ENCODE results near the gene CYB5R3. TPM values are rescaled to one million over a fixed set of nuclear protein-coding genes. Genes with fewer than 3 reads are reported as not detected.
"Not testable (repeated sequence)": the region's sequence is repeated elsewhere in the genome, so short reads cannot be mapped to it uniquely, and the experiment has no call there.

Gene CYB5R3
- total RNA-seq, 1 donor from 2014 or later, result 105 TPM

DNA sequence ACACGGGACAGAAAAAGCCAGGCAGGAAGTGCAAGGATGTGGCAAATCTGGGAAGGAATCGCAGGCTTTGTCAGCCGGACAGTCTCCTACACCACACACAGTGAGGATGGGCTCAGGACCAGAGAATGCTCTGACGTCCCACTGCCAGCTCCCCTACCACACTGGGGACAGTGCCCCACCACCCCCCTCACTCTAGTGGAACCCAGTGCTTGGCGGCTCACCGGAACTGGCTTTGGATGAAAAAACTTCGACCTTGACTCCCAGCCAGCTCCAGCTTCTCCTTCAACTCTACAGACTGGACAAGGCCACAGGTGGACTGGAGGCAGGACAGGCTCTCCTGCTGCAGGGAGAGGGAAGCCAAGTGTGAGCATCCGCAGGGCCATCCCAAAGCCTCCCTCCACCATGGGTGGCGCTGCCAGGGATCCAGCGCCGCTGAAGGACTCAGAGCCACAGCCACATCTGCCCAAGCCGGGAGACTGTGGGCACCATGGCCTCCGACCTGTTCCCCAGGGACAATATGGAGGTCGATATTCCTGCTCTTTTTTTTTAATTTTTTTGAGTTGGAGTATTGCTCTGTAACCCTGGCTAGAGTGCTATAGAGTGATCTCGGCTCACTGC, 71.5 kb downstream of the CYB5R3 start:
- H3K4me3 Mint-ChIP-seq, result peak overlapping the region; percentile 15
- no peak overlapping the region for H3K27ac Mint-ChIP-seq (ENCODE audit: unreplicated experiment)
- peaks cover 13% of the 10 kb centered on the region for H3K4me1 Mint-ChIP-seq
- DNase-seq (ENCODE audit: low read depth, low spot score), result no peak
- H3K9me3 Mint-ChIP-seq, result no peaks in the 10 kb centered on the region
- peaks cover 3% of the 10 kb centered on the region for H3K36me3 Mint-ChIP-seq (ENCODE audit: low read depth)
- no peaks in the 10 kb centered on the region for H3K27me3 Mint-ChIP-seq (ENCODE audit: low read depth)
- no peak for TF ChIP-seq CTCF (conservative IDR thresholded peaks at IDR 0.05)

DNA sequence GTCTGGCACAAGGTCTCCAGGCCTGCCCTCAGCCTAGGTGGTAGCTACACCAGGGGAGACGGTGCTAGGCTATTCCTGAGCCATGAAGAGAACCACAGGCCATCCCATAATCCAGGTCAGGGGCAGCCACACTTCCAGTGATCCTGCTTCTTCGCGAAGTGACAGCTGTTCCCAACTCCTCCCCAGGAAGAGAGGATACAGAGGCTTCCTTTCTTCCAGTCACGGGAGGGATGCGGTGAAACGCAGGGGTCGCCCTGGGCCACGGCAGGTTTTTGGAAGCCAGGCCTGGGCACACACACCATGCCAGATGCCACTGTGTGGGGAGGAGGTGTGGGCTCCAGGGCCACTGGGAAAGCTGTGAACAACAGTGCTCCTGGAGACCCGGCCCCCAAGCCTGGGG, 72.1 kb downstream of the CYB5R3 start:
- H3K4me3 Mint-ChIP-seq; H3K27me3 Mint-ChIP-seq (ENCODE audit: low read depth); H3K36me3 Mint-ChIP-seq (ENCODE audit: low read depth); DNase-seq (ENCODE audit: low read depth, low spot score); H3K9me3 Mint-ChIP-seq; H3K4me1 Mint-ChIP-seq: not testable (repeated sequence)
- H3K27ac Mint-ChIP-seq (ENCODE audit: unreplicated experiment), result peak overlapping the region; percentile 35

GRCh38 chr22:42575996-42576574, 73.1 kb downstream of the CYB5R3 start:
- not testable (repeated sequence) for DNase-seq (ENCODE audit: low read depth, low spot score); H3K27ac Mint-ChIP-seq (ENCODE audit: unreplicated experiment); H3K4me3 Mint-ChIP-seq; H3K27me3 Mint-ChIP-seq (ENCODE audit: low read depth); H3K9me3 Mint-ChIP-seq; H3K36me3 Mint-ChIP-seq (ENCODE audit: low read depth); H3K4me1 Mint-ChIP-seq

DNA sequence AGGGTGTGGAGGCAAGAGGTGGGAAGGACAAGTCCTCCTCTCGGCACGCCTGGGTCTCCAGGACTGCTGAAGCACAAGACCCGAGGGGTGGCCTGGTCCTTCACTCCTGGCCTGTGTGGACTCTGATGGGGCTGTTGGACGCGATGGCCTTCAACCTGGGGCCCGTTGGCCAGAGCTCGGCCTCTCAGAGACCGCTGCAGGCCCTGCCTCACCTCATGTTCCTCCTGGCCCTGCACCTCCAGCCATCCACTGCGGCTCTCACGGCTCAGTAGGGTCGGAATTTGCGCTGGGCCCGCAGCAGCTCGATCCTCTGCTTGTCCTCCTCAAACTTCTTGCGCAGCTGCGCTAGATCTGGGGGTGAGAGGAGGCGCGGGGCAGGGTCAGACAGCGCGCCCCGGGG, 74.7 kb downstream of the CYB5R3 start:
- H3K27ac Mint-ChIP-seq (ENCODE audit: unreplicated experiment); H3K9me3 Mint-ChIP-seq; H3K4me3 Mint-ChIP-seq; H3K36me3 Mint-ChIP-seq (ENCODE audit: low read depth); DNase-seq (ENCODE audit: low read depth, low spot score); H3K4me1 Mint-ChIP-seq; H3K27me3 Mint-ChIP-seq (ENCODE audit: low read depth): not testable (repeated sequence)

DNA sequence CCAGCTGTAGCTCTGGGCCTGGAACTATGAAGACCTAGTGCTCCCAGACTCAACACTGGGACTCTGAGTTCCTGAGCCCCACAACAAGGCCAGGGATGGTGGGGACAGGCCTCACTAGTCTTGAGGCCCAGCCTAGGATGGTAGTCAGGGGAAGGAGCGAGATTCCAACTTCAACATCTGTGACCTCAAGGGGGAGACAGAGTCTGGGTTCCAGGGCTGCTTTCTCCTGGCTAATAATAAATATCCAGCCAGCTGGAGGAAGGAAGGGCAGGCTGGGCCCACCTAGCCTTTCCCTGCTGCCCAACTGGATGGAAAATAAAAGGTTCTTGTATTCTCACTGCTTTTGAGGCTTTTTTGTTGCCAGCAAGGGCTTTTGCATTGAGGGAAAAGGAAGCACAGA, 75.1 kb downstream of the CYB5R3 start:
- not testable (repeated sequence) for H3K27me3 Mint-ChIP-seq (ENCODE audit: low read depth); H3K4me3 Mint-ChIP-seq; H3K4me1 Mint-ChIP-seq; H3K27ac Mint-ChIP-seq (ENCODE audit: unreplicated experiment); H3K9me3 Mint-ChIP-seq; H3K36me3 Mint-ChIP-seq (ENCODE audit: low read depth); DNase-seq (ENCODE audit: low read depth, low spot score)

DNA sequence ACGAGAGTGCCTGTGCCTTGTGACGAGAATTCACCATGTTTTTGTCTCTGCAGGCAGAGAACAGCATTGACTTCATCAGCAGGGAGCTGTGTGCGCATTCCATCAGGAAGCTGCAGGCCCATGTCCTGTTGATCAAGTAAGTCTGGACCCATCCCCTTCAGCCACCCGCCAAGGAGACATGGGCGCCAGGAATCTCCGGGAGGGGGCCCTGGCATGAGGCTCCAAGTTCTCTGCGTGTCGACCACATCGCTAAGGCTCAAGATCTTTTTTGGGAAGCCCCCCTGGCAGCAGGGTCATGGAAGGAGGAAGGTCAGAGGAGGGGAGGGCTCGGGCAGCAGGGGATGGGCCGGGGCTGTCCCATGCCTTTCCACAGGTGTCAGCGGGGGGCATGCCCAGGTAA, 78.1 kb downstream of the CYB5R3 start:
- not testable (repeated sequence) for H3K9me3 Mint-ChIP-seq; DNase-seq (ENCODE audit: low read depth, low spot score); H3K36me3 Mint-ChIP-seq (ENCODE audit: low read depth); H3K4me1 Mint-ChIP-seq; H3K4me3 Mint-ChIP-seq; H3K27ac Mint-ChIP-seq (ENCODE audit: unreplicated experiment); H3K27me3 Mint-ChIP-seq (ENCODE audit: low read depth)

- H3K9me3 Mint-ChIP-seq; H3K36me3 Mint-ChIP-seq (ENCODE audit: low read depth); DNase-seq (ENCODE audit: low read depth, low spot score); H3K27me3 Mint-ChIP-seq (ENCODE audit: low read depth); H3K27ac Mint-ChIP-seq (ENCODE audit: unreplicated experiment); H3K4me1 Mint-ChIP-seq: not testable (repeated sequence)
- peak overlapping the region; percentile 54 for H3K4me3 Mint-ChIP-seq
Measured at GRCh38 chr22:42570580-42570979, 78.6 kb downstream of the CYB5R3 start.

GRCh38 chr22:42567950-42568349, 81.2 kb downstream of the CYB5R3 start:
- not testable (repeated sequence) for H3K27me3 Mint-ChIP-seq (ENCODE audit: low read depth); H3K36me3 Mint-ChIP-seq (ENCODE audit: low read depth); H3K4me1 Mint-ChIP-seq; H3K4me3 Mint-ChIP-seq; DNase-seq (ENCODE audit: low read depth, low spot score); H3K9me3 Mint-ChIP-seq; H3K27ac Mint-ChIP-seq (ENCODE audit: unreplicated experiment)

Other genes with a start within 250 kb of the CYB5R3 start
- 0.07 TPM in 1 of 2 replicates, not detected in the other for gene NFAM1, start 217.0 kb downstream of the CYB5R3 start, total RNA-seq
- 78.0 and 78.2 TPM in 2 replicates for gene RRP7A, start 129.6 kb downstream of the CYB5R3 start, total RNA-seq
- gene SERHL2, start 95.4 kb downstream of the CYB5R3 start, total RNA-seq, result 0.36 and 0.63 TPM in 2 replicates
- gene POLDIP3, start 34.5 kb downstream of the CYB5R3 start, total RNA-seq, result 110 and 114 TPM in 2 replicates
- 0.66 and 1.3 TPM in 2 replicates for gene ATP5MGL, start 8.8 kb downstream of the CYB5R3 start, total RNA-seq
- gene A4GALT, start 71.5 kb upstream of the CYB5R3 start, total RNA-seq, result 0.35 and 0.39 TPM in 2 replicates
- 28.4 and 29.9 TPM in 2 replicates for gene ARFGAP3, start 207.9 kb upstream of the CYB5R3 start, total RNA-seq

Data from neural crest cell (in vitro differentiated cells).